Dermis microvascular lymphatic vessel endothelial cell (primary cell): Measurements from ENCODE around the gene TMTC1. TPM values are rescaled to one million over a fixed set of nuclear protein-coding genes. Genes with fewer than 3 reads are reported as not detected.
"Not testable (repeated sequence)": the region's sequence is repeated elsewhere in the genome, so short reads cannot be mapped to it uniquely, and the experiment has no call there.

Experiments
- DNase-seq, 2 donors: peaks; one replicate each; pipeline versions ENCODE4 v3.0.0 to v3.0.0-alpha.2; 2010; ENCODE audit warnings: low read depth in 2 of 2
- total RNA-seq: library from RNA; depleted of rRNA; stranded (reverse); fragments of >200 nt; gene quantifications from 2 replicates; pipeline ENCODE4 v1.2.1, GENCODE V29; 2014

The TMTC1 gene
- total RNA-seq, 1 donor from 2014 or later: 0.77 TPM

DNA sequence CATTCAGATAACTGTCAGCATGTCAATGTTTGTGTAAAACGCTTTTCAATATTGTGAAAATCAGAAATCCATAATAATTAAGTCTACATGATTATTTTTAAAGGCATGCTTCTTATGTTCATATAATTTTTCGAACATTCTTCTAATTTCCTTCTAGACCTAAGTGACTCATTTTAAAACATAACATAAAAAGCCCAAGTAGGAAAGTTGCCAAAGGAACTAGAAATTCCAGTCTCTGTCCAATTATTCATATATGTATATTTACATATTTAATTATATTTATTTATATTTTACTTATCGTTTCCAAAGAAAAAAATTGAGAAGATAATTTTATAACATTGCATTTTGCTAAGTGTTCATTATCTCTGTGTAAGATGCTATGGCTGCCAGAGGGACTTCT lies 110.4 kb downstream of the TMTC1 start:
- DNase-seq: no peak

- DNase-seq: no peak
Measured at GRCh38 chr12:29672580-29672979, 111.2 kb downstream of the TMTC1 start.

DNA sequence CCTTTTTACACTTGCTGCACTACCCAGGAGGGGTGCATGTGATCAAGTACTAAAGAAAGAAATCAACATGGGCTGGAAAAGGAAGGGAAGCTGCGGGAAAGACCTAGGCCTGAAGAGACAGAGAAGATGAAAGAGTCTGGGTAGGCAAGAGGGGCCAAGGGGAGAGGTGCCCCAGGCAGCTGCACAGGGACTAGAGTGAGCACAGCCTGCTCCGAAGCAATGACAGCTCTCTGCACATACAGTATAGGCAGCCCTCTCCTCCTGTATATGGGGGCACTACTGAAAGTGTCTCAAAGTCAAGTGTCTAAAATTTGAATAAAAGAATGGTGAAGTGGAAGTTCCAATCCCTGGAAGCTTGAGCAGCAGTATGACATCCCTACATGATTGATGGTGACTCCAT lies 112.0 kb downstream of the TMTC1 start:
- no peak for DNase-seq

DNA sequence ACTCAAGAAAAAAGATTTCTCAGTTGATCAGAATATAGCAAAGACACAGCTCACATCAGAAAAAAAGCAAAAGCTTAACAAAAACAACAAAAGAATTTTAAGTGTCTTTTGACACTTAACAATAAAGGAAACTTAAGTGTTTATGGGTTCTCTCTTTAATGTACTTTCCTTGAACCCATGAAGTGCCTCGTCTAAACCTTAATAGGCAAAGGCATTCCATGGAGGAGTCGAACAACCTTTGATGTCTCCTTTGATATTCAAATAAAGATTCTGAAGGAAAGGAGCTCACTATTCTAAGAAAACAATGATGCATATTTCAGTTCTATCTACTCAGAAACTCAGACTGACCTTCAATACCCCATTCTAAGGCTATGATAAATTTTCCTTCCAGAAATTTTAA lies 116.7 kb downstream of the TMTC1 start:
- no peak for DNase-seq

GRCh38 chr12:29665107-29665506 lies 118.6 kb downstream of the TMTC1 start:
- no peak for DNase-seq

- no peak for DNase-seq
Measured at GRCh38 chr12:29662734-29663323, 120.9 kb downstream of the TMTC1 start.

GRCh38 chr12:29660847-29661246 lies 122.9 kb downstream of the TMTC1 start:
- no peak for DNase-seq

- DNase-seq: no peak
Measured at GRCh38 chr12:29656762-29657538, 126.8 kb downstream of the TMTC1 start.

DNA sequence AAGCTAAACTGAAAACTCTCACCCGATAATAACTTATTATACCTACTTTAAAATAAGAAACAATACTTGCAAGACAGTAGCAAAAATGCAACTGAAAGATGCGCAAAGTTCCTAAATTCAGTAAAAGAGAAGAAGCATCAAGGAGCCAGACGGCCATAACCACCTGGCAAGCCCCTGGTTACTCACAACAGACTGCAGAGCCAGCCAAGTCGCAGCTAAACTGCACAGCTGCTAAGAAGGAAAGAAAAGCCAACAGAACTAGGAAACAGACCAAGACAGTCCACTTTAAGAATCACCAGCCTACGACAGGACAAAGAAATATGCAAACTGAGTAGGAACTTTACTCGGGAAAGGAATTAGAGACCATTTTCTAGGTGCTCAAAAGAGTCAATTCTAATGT lies 127.9 kb downstream of the TMTC1 start:
- DNase-seq: no peak

DNA sequence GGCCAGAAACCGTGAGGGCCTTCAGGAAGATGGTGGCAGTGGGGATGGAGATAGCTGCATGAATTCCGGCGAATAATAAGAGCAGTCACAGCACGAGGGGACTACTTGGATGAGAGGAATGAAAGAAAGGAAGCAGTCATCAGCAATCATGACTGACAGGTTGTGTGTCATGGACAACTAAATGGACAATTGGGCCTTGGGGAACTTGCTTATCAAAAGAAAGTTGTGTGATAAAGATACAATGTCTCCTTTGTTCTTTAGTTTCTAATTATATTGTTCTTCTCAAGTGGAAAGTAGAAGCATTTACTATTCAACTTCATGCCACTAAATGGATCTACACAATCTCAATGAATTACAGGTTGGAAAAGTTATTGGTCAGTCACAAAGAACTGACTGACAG lies 130.5 kb downstream of the TMTC1 start:
- DNase-seq: no peak

DNA sequence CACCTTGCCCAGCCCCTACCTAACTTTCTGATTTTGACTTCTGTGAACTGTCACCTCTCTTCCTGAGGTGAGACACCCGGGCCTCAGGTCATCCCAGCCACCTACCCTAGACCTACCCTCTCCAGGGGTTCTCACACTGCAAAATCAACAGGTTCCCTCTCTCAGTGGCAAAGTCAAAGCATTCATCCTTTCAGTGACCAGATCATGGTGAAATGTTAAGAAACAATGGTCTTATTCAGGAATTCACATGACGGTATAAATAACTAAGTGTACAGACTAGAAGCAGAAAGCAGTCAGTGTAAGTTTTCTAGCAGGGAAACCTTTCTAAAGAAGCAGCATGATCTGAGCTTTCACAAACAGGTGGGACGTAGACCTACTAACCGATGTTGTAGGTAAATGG lies 133.4 kb downstream of the TMTC1 start:
- DNase-seq: no peak

DNA sequence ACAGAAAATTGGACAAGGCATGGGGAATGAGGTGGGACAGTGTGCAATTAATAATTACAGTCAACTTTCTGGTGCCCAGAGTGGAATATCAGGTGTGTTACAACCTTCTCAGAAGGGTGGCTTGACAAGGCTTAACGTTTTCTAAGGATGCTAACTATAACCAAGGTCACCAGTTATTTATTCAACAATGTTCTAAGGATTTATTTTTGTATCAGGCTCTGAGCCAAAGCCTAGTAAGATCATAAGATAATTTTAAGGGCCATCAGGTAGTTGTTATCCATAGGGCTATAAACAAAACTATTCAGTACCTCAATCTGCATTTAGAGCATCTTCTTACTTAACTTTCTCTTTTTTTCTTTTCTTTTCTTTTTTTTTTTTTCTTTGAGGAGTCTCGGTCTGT lies 134.0 kb downstream of the TMTC1 start:
- DNase-seq: no peak

DNA sequence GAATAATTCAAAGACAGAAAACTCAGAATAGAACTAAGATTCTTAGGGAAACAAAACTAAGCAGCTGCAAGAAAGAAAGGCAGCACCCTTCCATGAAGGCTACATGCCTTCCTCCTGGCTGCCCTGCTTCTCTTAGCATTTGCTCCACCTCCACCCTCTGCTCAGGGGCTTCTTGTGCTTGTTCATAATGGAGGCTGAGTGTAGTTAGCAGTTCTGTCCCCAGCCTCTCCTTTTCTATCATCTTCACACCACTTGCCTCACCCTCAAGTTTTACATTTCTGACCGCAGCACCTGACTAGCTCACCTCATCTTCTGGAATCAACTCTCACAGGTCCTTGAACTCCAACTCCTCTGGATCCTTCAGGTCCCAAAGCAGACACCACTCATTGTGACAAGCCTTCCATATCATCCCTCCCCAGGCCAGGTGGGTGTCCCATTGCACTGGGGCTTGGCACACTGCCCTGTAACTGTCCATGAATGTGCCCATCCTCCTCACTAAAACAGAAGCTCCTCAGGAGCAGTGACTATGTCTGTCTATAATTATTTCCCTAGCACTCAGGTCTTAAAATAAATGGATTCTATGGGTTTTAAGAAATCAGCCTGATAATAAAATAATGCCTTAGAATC lies 139.1 kb downstream of the TMTC1 start:
- DNase-seq: no peak

- peak in 1 of 2 donors; percentile 3 for DNase-seq
Measured at GRCh38 chr12:29640589-29641345, 143.0 kb downstream of the TMTC1 start.

GRCh38 chr12:29639893-29640495 lies 143.7 kb downstream of the TMTC1 start:
- DNase-seq: no peak

- no peak for DNase-seq
Measured at GRCh38 chr12:29638528-29638927, 145.2 kb downstream of the TMTC1 start.

GRCh38 chr12:29634057-29634456 lies 149.7 kb downstream of the TMTC1 start:
- no peak for DNase-seq

DNA sequence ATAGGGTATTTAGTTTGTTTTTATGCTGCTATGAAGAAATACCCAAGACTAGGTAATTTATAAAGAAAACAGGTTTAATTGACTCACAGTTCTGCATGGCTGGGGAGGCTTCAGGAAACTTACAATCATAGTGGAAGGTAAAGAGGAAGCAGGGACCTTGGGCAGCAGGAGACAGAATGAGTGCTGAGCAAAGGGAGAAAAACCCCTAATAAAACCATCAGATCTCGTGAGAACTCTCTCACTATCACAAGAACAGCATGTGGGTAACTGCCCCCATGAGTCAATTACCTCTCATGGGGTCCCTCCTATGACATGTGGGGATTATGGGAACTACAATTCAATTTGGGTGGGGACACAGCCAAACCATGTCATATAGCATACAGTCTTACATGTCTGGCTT lies 153.6 kb downstream of the TMTC1 start:
- not testable (repeated sequence) for DNase-seq

GRCh38 chr12:29627221-29627620 lies 156.5 kb downstream of the TMTC1 start:
- no peak for DNase-seq

- DNase-seq: no peak
Measured at GRCh38 chr12:29625359-29625953, 158.3 kb downstream of the TMTC1 start.

GRCh38 chr12:29622251-29622650 lies 161.5 kb downstream of the TMTC1 start:
- no peak for DNase-seq
